HG03469 (cell line): ENCODE measurements around the gene C5orf58.

ENCODE experiments used
- ATAC-seq: cut with Tn5 transposase; IDR thresholded peaks from one replicate; pipeline ENCODE4 v1.9.1; 2021; ENCODE audit warnings: mild to moderate bottlenecking, moderate library complexity, moderate number of reproducible peaks; ENCODE audit not compliant: unreplicated experiment

C5orf58 gene, protein sequence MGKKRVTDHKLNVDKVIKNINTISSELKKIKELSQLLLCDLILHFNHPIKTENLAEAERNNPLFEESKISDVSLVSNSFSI

DNA sequence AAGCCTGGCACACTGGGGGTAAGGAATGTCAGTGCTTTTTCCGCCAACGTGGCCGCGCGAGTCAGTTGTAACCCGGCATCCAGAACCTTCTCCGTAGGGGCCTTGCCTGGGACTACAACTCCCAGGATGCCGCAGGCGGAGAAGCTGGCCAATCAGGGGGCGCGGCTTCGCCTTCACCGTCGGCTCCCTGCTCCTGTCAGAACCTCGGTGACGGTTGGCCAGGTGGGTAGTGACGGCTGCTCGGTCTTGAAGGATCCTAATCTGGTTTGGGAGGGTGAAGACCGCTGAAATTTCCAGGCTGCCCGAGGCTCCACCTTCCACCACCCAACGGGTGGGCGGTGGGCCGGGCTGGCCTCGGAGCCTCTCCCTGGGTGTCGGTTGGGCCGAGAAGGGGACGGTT is at the start of gene C5orf58:
C5orf58 (plus strand) TSS at position 200 of the 400 bp plus-strand sequence. CDS start 1,992 bp downstream, outside the sequence.
- no peak for ATAC-seq

DNA sequence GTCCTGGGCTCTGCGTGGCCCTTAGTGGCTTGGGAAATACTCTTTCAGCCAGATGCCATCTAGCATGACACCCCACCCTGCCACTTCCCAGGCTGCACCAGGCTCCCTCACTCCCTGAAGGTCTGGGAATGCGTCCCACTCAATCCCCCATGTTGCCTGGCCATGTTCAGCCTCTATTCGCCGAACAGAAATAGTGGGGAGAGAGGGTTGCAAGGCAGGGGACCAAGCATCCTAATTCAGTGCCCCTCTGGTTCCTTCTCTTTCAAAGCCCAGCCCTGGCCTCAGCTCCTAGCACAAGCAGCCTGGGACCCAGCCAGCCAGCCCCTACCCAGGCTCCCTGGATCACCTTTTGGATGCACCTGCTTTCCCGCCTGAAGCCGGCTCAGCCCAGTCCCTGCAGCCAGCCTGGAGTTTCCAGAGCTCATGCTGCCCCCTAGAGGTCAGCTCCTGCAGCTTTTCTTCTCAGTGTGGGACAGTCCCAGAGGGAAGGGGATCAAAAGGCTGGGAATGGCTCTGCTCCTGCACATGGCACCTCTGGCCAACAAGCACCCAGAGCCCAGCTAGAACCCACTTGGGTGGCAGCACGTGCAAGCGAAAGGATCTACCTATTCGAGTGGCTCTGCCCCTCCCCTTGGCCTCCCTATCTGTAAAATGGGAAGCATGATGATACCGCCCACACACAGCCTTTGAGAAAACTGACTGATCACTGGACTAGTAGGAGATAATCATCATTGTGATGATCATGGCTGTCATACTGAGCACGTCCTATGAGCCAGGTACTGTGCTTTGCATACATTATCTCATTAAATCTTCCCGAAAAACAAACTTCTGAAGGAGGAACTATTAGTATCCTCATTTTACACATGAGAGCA is 48.7 kb upstream of the C5orf58 start:
- no peak for ATAC-seq

DNA sequence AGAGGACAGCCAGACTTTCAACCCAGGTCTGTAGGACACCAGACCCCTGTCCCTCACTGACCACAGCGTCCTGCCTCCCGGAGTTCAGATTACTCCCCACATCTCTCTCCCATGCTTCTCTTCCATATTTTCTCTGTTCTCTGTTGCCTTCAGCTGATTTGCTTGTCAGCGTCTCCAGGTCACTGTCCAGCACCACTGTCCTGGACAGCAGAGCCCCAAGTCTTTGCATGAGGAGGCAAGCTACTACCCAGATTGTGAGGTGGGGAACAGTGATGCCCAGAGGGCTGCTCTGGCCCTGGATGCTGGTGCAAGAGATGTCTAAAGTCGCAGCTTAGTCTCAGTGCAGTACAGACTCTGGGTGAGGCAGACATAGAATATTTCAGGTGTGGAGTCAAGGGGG is 48.0 kb upstream of the C5orf58 start:
- no peak for ATAC-seq

DNA sequence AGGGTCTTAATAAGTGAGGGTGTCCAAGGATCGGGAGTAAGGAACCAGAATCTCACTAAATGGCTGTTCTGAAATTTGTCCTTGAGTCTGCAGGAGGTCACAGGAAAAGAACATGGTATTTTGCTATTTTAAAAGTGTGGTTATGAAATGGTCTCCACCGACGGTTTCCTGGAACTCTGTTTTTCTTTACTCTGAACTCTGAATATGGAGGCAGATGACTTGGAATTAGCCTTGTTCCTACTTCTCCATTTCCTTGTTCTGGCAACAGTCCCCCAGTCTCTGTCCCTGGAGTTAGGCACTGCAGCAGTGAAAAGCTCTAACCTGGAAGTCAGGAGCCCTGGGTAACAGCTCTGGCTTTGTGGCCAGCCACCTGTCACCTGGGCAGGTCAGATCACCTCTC is 46.6 kb upstream of the C5orf58 start:
- ATAC-seq = no peak

DNA sequence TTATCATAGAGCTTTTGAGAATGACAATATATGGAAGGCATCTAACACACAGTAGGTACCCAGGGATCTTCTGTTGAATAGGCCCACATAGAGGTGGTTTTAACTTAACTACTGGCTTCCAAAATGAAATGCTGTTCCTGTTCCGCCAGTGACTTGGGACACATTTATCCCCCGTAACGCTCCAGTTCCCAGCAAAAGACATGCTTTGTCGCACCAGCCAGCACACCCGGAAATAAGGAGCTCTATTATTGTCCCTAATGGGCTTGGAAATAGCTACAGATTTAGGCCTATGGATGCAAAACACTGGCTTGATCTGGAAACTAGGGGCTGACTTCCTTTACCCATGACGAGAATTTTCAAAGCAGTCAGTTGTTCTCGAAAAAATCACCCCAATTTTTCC is 45.9 kb upstream of the C5orf58 start:
- no peak for ATAC-seq

DNA sequence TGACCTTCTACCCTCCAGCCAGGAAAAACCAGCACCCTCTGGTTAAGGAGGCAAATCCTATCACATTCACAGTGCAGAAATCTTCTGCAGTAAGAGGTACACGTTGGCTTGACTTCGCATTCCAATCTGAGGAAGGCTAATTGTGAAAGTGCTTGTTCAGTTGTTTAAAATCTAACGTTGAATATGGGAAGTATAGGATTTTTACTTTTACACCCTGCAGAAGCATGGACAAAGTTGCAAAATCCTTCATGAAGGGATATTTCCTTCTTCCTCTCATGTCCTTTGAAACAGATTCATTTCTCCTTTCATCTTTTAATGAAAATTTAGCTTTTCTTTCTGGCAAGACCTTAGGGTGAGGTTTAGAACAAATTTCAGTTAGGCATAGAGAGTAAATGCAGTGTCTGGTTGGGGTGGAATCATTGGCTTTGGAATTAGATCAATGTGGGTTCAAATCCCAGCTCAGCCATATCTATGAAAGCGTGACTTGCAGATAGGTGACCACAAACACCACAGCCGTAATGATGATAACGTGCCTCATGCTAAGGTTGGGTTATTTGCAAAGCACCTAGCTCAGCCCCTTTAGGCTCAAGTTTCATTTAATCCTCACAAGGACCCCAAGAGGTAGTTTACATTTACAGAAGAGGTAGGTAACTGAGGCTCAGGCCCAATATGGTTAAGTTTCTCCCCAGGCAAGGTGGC is 42.2 kb upstream of the C5orf58 start:
- ATAC-seq = no peak

DNA sequence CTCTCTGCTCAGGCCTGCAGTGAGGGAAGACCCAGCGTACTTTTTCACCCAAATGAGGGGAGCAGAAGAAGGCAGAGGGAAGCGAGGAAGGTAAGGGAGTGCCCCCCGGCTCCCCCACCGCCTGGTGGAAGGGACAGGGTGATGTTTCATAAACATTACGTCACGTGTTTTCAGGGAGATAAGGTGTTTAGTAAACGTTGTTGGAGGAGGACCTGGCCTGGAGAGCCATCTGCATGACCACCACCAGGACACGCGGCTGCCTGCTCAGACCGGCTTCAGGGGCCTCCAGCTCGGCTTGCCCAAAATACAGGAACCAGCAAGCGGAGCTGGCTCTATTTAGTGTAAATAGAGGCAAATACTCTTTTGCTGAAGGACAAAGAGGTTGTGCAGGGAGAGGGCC is 40.0 kb upstream of the C5orf58 start:
- no peak for ATAC-seq

DNA sequence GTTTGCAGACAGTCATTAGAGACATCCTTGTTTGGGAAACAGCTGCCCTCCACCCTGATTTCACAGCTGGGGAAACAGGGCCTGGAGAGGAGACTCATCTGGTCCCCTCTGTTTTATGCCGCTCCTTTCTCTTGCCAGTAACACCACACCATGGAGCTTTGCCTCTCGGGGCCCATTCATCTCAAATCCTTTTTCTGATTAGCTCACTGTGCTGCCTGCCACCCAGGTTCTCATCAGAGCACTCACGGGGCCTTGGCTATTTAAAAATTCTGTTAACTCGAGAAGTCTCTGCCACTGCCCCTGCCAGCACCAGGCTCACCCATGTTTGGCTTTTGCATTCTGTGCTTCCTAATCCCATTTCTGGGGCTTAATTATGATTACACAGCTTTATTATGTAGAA is 36.8 kb upstream of the C5orf58 start:
- ATAC-seq = no peak

DNA sequence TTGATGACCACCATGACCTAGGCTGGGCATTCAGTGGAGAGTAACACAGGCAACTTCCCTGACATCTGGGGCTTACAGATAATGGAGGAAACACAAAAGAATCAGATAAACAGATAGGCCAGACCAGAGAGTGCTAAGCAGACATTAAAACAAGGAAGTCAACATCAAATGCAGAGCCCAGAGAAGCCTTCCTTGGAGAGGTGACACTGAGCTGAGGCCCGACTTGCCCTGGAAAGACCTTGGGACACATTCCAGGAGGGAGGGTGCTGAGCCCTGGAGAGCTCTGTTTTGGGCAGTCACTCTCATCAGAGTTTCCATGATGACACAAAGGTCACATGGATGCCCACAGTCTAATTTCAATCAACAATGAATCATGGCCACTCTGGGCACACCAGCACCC is 31.9 kb upstream of the C5orf58 start:
- ATAC-seq = no peak

DNA sequence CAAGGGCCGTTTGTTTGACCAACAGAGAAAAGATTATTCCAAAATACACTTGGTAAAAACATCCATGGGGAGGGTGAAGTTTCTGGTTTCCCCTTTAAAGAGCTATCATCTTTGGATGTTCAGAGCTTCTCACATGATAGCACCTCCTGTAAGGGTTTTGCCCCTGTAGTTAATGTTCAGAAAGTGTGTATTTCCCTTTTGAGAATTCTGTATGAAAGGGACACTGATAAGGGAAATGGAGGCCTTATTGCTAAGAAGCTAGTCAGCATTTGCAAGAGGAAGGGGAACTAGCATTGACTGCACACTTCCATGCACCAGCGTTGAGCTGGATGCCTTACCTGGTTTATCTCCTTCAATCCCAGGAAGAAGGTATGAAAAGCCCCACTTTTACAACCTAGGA is 31.5 kb upstream of the C5orf58 start:
- no peak for ATAC-seq

DNA sequence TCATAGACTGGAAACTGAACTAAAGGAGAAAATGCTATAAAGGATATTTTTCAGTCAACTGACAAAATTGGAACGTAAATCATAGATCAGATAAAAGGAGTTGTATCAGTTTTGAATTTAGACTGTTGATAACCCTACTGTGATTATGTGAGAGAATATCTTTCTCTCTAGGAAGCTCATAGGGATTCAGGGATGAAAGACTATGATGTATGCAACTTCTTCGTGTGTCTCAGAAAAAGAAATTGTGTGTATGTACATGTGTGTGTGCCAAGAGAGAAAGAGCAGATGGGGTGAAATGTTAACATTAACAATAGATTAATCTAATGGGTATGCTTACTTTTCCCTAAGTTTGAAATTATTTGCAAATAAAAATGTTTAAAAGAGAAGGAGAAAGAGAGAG is 30.7 kb upstream of the C5orf58 start:
- no peak for ATAC-seq

DNA sequence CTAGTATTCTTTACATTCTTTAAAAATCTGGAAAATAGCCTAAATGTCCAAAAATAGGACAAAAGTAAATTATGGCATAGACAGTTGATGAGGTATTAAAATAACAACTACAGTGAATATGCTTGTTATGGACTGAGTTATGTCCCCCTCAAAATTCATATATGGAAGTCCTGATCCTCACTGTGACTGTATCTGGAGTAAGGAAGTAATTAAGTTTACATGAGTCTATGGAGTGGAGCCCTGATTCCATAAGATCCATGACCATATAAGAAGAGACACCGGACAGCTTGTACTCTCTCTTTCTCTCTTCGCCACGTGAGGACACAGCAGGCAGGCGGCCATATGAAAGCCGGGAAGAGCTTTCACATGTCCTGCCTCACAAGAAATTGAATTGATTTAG is 28.6 kb upstream of the C5orf58 start:
- ATAC-seq = no peak

DNA sequence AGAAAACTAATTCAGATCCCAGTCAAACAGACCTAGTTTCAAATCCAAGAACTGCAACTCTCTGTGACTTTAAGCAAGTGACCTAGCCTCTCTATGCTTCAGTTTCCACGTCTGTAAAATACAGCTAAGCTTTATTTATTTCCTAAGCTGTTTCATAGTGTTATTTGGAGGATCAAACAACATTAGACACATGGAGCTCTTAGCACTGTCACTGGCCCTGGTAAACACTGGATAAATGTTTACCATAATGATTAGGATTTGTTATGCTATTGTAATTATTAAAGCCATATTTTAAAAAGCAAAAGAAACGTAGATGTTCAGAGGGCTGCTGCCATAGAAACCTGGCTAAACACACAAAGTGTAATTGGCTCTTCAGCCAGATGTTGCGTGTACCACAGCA is 26.6 kb upstream of the C5orf58 start:
- ATAC-seq = no peak

DNA sequence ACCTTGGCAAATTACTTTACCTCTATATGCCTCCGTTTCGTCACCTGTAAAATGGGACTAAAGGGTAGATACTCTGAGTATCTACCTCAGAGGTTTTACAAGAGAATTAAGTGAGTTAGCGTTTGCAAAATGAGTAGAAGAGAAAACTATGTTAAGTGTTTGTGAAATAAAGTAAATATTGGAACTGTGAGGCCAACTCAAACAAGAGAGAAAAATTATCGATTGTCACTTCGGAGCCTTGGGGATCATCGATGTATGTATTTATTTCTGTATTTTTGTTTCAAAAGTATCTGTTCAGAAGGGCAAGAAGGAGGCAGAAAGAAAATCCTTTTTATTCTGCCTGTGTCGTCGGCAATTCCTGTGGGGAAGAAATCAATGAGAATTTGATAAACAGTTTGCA is 25.8 kb upstream of the C5orf58 start:
- ATAC-seq = no peak

DNA sequence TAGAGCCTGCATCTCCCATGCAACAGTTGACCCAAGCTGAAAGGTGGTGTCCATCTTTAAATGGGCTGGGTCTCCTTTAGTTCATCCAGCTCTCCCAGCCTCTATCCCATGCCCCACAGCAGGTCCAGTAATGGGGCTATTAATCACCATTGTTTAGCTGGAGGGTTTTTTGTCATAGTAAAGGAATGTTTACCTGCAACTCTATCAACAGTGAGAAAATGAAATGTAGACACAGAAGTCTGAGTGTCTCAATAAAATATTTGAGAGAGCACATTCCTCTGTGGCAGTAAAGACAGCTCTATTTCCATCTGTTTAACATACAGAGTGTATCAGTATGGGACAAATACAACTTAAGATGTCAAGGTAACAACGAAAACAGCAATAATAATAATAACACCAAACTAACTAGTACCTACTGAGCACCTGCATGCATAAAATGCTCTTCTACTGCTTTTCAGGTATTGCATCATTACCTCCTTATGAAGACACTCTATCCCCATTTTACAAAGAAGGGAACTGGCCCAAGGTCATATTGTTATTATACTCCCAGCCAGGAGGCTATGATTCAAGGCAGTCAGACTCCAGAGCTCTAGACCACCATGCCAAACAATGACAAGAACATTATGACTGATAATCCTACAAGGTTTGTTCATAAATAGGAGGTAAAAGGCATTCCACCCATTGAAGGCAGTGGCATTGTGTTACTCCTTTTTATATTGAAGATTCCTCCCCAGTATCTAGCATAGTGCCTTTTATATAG is 21.0 kb upstream of the C5orf58 start:
- no peak for ATAC-seq

DNA sequence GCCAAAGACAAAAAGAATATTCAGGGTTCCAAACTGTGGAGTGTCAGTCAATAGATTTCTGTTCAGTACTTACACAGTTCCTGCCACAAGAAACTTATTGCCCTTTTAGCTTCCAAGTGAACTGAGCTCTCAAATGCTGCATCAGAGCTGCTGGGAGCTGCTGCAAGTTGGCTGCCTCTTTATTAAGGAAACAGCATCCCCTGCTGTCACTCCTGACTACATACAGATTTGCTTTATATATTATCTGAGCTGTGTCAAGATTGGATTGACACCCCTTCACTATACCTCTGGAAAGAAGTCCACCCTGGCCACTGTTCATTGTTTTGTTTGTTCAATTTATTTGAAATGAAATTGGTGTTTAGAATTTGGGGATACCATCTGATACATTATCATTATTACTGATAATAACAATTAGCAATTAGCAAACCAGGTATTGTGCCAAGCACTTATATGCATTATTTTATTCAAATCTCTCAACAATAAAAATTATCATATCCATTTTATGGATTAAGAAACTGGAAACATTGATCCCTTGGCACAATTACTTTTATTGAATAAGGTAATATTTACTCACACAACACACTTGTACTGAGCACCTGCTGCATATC is 16.4 kb upstream of the C5orf58 start:
- ATAC-seq = no peak

DNA sequence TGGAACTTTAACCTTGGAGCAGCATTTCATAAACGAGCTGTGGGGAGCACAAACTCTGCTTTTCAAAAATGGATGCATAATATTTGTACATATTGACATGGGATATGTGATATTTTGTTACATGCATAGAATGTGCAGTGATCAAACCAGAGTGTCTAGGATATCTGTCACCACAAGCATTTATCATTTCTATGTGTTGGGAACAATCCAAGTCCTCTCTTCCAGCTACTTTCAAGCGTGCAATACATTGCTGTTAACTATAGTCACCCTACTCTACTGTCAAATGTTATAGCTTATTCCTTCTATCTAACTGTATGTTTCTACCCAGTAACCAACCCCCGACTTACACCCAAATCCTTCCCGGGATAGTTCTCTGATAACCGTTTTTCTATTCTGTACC is 15.0 kb upstream of the C5orf58 start:
- ATAC-seq = no peak

DNA sequence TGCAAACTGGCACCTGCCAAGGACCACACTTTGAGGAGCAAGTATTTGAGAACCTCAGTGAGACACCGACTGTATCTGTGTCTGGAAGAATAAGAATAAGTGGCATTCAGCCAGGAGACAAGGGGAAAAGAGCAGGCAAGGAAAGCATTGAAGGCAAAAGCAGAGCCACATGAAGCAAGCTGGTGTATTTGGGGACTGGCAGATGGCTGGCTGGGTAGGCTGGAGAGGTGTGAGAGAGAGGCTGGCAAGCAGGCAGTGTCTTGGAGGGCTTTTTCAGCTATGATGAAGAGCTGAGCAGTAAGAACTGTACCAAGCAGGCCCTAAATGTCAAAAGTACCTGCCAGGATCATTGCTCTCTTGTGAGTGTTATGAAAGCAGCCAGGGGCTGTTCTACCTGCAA is 14.1 kb upstream of the C5orf58 start:
- no peak for ATAC-seq

DNA sequence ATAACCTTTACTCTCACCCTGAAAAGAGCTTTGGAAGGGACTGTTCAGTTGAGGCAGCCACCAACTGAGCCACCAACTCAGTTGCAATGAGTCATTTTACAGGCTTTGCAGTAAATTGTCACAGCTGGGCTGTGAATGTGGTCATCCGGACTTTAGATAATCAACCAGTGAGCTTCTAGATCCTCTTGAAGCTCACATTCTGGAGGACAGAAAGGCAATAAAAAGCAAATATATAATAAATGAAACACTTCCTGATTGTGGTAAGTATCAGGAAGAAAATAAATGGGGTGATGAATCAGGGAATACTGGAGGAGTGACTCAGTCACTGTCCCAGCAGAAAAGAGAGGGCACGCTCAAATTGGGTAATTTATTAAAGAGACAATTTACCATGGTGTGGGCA is 13.2 kb upstream of the C5orf58 start:
- ATAC-seq = no peak

DNA sequence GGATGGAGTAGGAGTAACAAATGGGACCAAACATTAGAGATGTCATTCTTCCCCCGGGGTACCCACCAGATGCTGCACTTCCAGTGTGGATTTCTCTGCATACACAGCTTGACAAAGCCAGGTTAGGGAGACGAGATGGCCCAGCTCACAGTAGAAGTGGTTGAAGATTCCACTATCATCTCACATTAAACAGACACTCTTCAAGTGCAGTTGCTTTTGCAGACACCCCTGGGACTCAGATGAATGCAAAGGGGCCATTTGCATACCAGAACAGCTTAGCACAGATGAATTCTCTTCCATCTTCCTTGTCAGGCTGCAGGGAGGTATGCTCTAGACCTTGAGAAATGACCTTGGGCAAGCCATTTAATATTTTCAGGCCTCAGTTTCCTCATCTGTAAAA is 12.6 kb upstream of the C5orf58 start:
- ATAC-seq = no peak

DNA sequence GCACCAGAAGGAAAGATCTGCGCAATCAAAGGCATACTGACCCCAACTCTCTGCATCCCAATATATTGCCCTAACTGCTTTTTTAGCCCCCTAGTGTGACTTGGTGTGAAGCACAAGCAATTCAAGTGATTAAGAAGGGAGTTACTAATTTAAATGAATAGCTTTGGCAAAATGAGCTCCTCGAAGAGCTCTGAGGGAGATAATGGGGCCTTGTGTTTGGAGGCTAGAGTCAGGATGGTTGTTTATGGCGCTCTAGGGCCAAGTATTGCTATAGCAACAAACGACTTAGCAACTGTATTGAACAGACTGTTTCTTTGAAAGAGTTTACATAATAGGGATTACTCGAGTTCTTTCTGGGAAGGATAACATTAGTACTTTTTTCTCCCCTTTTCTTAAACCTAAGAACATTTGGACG is 11.5 kb upstream of the C5orf58 start:
- ATAC-seq = no peak
